Measurements from ENCODE around the gene DCX. TPM values are rescaled to one million over a fixed set of nuclear protein-coding genes. Genes with fewer than 3 reads are reported as not detected.

DCX gene
- total RNA-seq, 2 donors from 2014 or later = under 0.01 TPM; not detected in 1

DNA sequence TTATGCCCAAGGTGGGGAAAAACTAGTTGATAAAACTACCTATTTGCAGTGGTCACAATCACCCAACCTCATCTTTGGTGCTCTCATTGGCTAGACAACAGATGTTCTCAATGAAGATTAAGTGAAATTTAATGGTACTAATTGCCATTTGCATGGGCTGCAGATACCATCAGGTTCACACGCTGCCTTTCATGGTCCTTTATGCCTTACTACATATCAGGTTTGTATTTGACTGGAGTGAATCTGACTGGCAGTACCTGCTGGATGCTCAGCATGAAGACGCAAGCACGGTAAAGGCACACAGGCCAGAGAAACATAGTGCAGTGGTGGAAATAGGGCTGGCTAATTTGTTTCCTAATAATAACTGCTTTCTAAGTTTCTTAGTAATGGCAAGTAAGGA is 48.3 kb downstream of the DCX start:
- ATAC-seq = no peak
- intact Hi-C loops (cut with DNase I) = no loop called here
- WGBS, 2 donors = 90 to 93% methylated on average over 3 of the region's 3 CpGs

DNA sequence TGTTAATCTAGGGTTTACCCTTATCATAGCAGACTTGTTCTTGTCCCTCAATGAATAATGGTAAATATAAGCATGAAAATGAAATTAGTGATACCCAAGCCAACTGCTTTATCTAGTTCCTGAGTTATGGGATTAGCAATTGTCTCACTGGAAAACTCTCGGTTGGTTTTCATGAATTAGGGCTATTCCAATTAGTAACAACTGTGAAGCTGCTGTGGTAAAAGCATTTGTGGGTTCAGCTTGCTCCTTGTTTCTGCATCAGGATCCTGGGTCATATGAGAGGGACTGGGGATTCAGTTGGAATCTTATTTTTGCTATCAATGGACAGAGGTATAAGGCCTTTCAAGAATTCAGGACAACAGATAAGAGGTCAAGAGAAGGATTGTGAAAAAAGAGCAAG is 50.2 kb downstream of the DCX start:
- no peaks in the 10 kb centered on the region for H3K9me3 ChIP-seq
- intact Hi-C loops (cut with DNase I) = no loop called here
- TF ChIP-seq, protein P1, sequence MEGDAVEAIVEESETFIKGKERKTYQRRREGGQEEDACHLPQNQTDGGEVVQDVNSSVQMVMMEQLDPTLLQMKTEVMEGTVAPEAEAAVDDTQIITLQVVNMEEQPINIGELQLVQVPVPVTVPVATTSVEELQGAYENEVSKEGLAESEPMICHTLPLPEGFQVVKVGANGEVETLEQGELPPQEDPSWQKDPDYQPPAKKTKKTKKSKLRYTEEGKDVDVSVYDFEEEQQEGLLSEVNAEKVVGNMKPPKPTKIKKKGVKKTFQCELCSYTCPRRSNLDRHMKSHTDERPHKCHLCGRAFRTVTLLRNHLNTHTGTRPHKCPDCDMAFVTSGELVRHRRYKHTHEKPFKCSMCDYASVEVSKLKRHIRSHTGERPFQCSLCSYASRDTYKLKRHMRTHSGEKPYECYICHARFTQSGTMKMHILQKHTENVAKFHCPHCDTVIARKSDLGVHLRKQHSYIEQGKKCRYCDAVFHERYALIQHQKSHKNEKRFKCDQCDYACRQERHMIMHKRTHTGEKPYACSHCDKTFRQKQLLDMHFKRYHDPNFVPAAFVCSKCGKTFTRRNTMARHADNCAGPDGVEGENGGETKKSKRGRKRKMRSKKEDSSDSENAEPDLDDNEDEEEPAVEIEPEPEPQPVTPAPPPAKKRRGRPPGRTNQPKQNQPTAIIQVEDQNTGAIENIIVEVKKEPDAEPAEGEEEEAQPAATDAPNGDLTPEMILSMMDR (IDR thresholded peaks at IDR 0.05) = no peak
- no peak for TF ChIP-seq POLR2A (IDR thresholded peaks at IDR 0.05)

More for the DNA sequence above, 48.3 kb downstream of the DCX start:
- no peaks in the 10 kb centered on the region for H3K27me3 ChIP-seq
- TF ChIP-seq, protein P1 (IDR thresholded peaks at IDR 0.05) = no peak
- no peak for TF ChIP-seq POLR2A (IDR thresholded peaks at IDR 0.05)
- H3K4me1 ChIP-seq = no peaks in the 10 kb centered on the region
- no peaks in the 10 kb centered on the region for H3K9me3 ChIP-seq
- H3K36me3 ChIP-seq (replicated peaks in 1 of 2; ENCODE audit: insufficient read depth in 1 of 2, low read depth in 2 of 2) = no peaks in the 10 kb centered on the region
- DNase-seq = no peak
- no peak overlapping the region for H3K4me3 ChIP-seq
- H3K27ac ChIP-seq = no peak overlapping the region

DNA sequence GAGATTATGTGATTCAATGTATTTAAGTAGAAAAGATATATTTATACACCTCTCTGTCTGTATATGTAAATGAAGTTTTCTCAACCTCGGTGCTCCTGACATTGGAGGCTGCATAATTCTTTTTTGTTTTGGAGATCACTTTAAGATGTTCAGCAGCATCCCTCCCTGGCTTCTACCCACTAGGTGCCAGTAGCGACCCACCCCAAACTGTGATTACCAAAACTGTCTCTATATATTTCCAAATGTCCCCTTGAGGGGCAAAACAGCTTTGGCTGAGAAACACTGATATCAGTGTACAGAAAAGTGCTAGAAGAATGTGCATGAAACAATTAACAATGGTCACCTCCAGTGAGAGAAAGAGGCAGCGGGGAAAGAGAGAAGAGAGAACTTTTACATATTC is 51.2 kb downstream of the DCX start:
- Histone ChIP-seq H3K36me3 (replicated peaks in 1 of 2; ENCODE audit: insufficient read depth in 1 of 2, low read depth in 2 of 2) (no peaks in the 10 kb centered on the region), H3K27me3 (no peaks in the 10 kb centered on the region), H3K9me3 (no peaks in the 10 kb centered on the region), H3K4me3 (no peak overlapping the region), H3K27ac (no peak overlapping the region), H3K4me1 (no peaks in the 10 kb centered on the region)
- intact Hi-C loops (cut with DNase I) = no loop called here
- DNase-seq (no peak), ATAC-seq (no peak)
- WGBS, 2 donors = 37 to 45% methylated on average over 3 of the region's 3 CpGs
- TF ChIP-seq POLR2A (IDR thresholded peaks at IDR 0.05) = no peak
- TF ChIP-seq, protein P1 (IDR thresholded peaks at IDR 0.05) = no peak

More for the DNA sequence above, 50.2 kb downstream of the DCX start:
- Histone ChIP-seq H3K27me3 (no peaks in the 10 kb centered on the region), H3K27ac (no peak overlapping the region), H3K4me1 (no peaks in the 10 kb centered on the region), H3K4me3 (no peak overlapping the region), H3K36me3 (replicated peaks in 1 of 2; ENCODE audit: insufficient read depth in 1 of 2, low read depth in 2 of 2) (no peaks in the 10 kb centered on the region)
- no peak for ATAC-seq
- 64 to 71% methylated on average over 1 of the region's 1 CpG for WGBS, 2 donors
- DNase-seq = no peak

DNA sequence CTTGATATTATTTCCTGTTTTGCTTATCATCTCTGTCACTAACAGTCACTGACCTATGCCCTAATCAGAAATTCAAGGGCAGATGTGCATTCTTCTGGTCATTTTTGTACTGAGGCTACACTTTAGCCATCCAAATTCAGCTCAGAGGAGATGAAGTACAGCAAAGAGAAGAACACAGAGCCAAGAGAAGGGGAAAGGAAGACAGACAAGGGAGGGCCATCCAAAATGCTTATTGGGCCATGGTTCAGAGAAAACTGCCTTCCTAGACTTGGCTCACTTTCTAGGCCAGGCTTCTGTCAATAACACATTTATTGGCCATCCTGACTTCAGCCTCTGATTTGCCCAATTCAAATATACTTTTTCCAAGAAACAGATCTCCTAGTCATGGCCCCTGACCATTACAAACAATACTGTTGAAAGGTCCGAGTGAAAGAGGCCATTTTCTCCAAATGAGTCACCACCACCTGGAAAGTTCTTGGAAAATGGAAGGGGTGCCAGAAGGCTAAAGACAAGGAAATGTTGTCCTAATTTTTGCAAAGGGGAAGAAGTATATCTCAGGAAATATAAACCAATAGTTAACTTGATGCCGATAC is 56.4 kb downstream of the DCX start:
- TF ChIP-seq, protein P1 (IDR thresholded peaks at IDR 0.05) = no peak
- TF ChIP-seq POLR2A (IDR thresholded peaks at IDR 0.05) = no peak
- DNase-seq (no peak), ATAC-seq (no peak)
- Histone ChIP-seq H3K4me1 (no peaks in the 10 kb centered on the region), H3K4me3 (no peak overlapping the region), H3K27me3 (no peaks in the 10 kb centered on the region), H3K9me3 (no peaks in the 10 kb centered on the region), H3K36me3 (replicated peaks in 1 of 2; ENCODE audit: insufficient read depth in 1 of 2, low read depth in 2 of 2) (no peaks in the 10 kb centered on the region), H3K27ac (no peak overlapping the region)
- 50 to 61% methylated on average over 2 of the region's 2 CpGs for WGBS, 2 donors
- intact Hi-C loops (cut with DNase I) = no loop called here

DNA sequence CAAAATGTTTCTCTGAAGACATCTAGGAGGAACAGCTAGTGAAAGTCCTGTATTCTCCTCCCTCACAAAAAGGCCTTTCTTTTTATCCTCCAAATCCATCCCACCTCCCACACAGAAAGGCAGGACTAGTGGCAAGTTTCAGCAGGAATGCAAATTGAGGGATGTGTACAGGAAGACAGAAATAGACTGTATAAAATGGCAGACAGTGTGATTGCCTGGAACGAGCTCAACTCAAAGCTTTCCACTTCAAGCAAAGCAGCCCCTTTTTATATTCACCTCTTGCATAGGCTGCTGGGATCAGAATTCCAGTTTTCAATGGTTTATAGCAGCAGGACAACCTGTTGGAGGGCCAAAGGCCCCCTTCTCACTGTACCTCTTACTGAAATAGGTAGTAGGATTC is 57.5 kb downstream of the DCX start:
- intact Hi-C loops (cut with DNase I) = no loop called here
- no peak for ATAC-seq
- 60 to 75% methylated on average over 1 of the region's 1 CpG for WGBS, 2 donors

More for the DNA sequence above, 57.5 kb downstream of the DCX start:
- no peaks in the 10 kb centered on the region for H3K4me1 ChIP-seq
- H3K4me3 ChIP-seq = no peak overlapping the region
- no peaks in the 10 kb centered on the region for H3K36me3 ChIP-seq (replicated peaks in 1 of 2; ENCODE audit: insufficient read depth in 1 of 2, low read depth in 2 of 2)
- H3K9me3 ChIP-seq = no peaks in the 10 kb centered on the region
- DNase-seq = no peak
- no peak overlapping the region for H3K27ac ChIP-seq
- TF ChIP-seq POLR2A (IDR thresholded peaks at IDR 0.05) = no peak
- TF ChIP-seq, protein P1 (IDR thresholded peaks at IDR 0.05) = no peak
- no peaks in the 10 kb centered on the region for H3K27me3 ChIP-seq

Data from body of pancreas (tissue), 4 donors.